ENCODE results near the gene SF3B6. TPM values are rescaled to one million over a fixed set of nuclear protein-coding genes. Genes with fewer than 3 reads are reported as not detected.

SF3B6 gene
- total and polyA plus RNA-seq, 12 donors: 29.2 to 81.7 (median 57.4) TPM

DNA sequence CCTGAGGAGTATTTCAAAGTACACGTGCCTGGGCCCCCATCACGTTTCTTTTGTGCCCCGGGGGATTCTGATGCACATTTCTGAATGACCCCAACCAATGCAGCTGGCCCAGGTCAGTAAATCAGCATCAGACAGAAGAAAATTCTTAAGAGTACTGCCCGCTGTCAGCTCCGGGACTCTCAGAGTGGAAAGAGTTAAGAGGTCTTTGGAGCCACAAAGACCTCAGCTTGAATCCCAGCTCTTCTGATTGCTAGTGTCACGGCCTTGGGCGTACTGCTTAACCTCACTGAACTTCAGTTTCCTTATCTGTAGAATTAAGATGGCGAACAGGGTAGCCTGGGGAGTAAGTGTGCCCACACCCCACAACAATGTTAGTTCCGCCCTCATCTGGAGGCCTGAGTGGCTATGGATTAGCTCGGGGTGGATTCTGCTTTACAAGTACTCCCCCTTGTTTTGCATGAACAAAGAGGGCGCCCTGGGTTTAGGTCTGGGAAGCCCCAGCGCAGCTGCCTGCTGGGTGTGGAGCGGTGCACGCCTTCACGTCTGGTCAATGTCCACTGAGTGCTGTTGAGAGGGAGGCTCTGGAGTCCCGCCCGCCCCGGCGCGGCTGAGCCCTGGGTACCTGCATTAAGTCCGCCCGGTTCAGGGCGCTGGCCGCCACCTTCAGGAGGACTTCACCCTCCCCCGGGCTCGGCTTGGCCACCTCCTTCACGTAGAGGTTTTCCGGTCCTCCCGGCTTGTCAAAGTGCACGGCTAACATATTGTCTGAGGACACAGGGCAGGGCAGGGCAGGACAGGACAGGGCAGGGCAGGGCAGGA lies 7.7 kb upstream of the SF3B6 start:
- peak; percentile 53 to 80 (median 70) for ATAC-seq
- no peak for DNase-seq
- no peaks in the 10 kb centered on the region for H3K9me3 ChIP-seq
- H3K36me3 ChIP-seq: peaks cover 0 to 62% (median 4%) of the 10 kb centered on the region in 9 donors
- TF ChIP-seq, protein P1, sequence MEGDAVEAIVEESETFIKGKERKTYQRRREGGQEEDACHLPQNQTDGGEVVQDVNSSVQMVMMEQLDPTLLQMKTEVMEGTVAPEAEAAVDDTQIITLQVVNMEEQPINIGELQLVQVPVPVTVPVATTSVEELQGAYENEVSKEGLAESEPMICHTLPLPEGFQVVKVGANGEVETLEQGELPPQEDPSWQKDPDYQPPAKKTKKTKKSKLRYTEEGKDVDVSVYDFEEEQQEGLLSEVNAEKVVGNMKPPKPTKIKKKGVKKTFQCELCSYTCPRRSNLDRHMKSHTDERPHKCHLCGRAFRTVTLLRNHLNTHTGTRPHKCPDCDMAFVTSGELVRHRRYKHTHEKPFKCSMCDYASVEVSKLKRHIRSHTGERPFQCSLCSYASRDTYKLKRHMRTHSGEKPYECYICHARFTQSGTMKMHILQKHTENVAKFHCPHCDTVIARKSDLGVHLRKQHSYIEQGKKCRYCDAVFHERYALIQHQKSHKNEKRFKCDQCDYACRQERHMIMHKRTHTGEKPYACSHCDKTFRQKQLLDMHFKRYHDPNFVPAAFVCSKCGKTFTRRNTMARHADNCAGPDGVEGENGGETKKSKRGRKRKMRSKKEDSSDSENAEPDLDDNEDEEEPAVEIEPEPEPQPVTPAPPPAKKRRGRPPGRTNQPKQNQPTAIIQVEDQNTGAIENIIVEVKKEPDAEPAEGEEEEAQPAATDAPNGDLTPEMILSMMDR (IDR thresholded peaks at IDR 0.05): no peak
- H3K27ac ChIP-seq: peak overlapping the region; percentile 55 to 98 (median 90)
- 7 to 8% methylated on average over 30 of the region's 30 CpGs for WGBS, 2 donors
- intact Hi-C loops (cut with DNase I): loop anchor here in 8 of 10 donors (1.0 to 10.0 kb wide), 8 partner anchors 36 to 259 kb away; partner anchors contain the start of genes ATAD2B (in 4 of the 8), FAM228B (in 2 of the 8), PFN4 (in 2 of the 8) and FKBP1B (in 1 of the 8)
- H3K4me3 ChIP-seq: peak overlapping the region; percentile 50 to 79 (median 66)
- H3K4me1 ChIP-seq: peaks cover 4 to 23% (median 18%) of the 10 kb centered on the region in 9 donors
- no peaks in the 10 kb centered on the region for H3K27me3 ChIP-seq

DNA sequence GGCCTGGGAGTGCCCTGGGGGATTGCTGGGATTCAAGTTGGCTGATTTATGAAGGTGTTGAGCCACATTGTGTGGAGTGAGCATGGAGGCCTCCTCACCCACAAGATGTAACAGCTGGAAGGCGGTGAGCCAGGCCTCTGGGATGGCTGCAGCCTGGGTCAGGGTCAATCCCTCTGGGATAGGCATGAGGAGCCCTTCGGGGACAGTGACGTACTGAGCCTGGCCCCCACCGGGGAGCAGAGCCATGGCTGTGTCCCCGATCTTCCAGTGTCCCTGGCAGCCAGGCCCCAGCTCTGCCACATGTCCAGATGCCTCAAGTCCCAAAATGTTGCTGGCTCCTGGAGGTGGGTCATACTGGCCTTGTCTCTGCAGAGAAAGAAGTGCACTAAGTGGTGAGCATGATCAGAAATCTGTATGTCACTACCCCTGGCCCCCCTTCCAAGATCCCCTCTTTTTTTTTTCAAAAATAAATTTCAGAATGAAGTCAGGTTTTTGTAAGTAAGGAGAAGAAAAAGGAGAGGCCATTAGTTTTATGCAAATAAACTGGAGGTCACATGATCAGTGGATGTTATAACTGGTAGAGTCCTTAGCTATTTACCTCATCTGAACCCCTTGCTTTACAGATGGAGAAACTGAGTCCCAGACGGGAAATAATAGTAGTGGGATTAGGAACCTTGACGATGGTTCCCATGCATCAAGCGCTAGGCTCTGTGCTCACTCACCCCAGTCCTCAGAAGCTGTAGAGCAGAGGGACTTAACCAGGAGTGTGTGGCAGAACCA lies 6.9 kb upstream of the SF3B6 start:
- no peak for DNase-seq
- ATAC-seq: no peak
- H3K36me3 ChIP-seq: peaks cover 0 to 58% (median 4%) of the 10 kb centered on the region in 9 donors
- peaks cover 4 to 23% (median 18%) of the 10 kb centered on the region in 9 donors for H3K4me1 ChIP-seq
- TF ChIP-seq, protein P1 (IDR thresholded peaks at IDR 0.05): no peak
- intact Hi-C loops (cut with DNase I): loop anchor here in 8 of 10 donors (5.0 to 10.0 kb wide), 5 partner anchors 36 to 258 kb away; partner anchors contain the start of genes ATAD2B (in 1 of the 8), FAM228B (in 1 of the 8), FKBP1B (in 1 of the 8) and PFN4 (in 1 of the 8)
- H3K4me3 ChIP-seq: peak overlapping the region in 8 of 10 donors; percentile 53 to 79 (median 70)
- H3K27ac ChIP-seq: peak overlapping the region in 9 of 10 donors; percentile 84 to 98 (median 92)
- H3K9me3 ChIP-seq: no peaks in the 10 kb centered on the region
- WGBS, 2 donors: 81 to 83% methylated on average over 8 of the region's 8 CpGs
- no peaks in the 10 kb centered on the region for H3K27me3 ChIP-seq

DNA sequence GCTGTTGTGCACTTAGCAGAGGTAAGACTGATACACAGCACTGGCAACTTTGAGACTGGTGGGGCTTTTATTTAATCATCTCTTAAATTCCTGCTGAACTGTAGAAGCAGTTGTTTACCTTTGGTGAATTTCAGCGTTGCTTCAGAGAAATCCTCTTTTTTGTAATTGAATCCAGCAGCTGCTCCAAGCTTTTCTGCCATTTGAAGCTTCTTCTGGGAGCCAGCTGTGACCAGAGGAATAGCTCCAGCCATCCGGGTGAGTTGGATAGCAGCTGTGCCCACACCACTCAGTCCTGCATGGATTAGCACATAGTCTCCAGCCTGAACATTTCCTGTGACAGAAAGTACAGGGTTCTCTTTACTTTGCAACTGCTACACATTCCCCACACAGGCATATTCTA lies 4.6 kb upstream of the SF3B6 start:
- H3K4me3 ChIP-seq: no peak overlapping the region
- TF ChIP-seq, protein P1 (IDR thresholded peaks at IDR 0.05): no peak
- DNase-seq (no peak), ATAC-seq (no peak)
- no peaks in the 10 kb centered on the region for H3K9me3 ChIP-seq
- no peak overlapping the region for H3K27ac ChIP-seq
- peaks cover 0 to 47% (median 4%) of the 10 kb centered on the region in 9 donors for H3K36me3 ChIP-seq
- 77 to 80% methylated on average over 2 of the region's 2 CpGs for WGBS, 2 donors
- intact Hi-C loops (cut with DNase I): loop anchor here in 8 of 10 donors (5.0 to 10.0 kb wide), 5 partner anchors 33 to 256 kb away; partner anchors contain the start of genes ATAD2B (in 1 of the 8), FAM228B (in 1 of the 8), FKBP1B (in 1 of the 8) and PFN4 (in 1 of the 8)
- H3K4me1 ChIP-seq: peaks cover 9 to 34% (median 22%) of the 10 kb centered on the region in 9 donors
- no peaks in the 10 kb centered on the region for H3K27me3 ChIP-seq
